HepG2 (cell line): ENCODE results near the gene SEC62. TPM values are rescaled to one million over a fixed set of nuclear protein-coding genes. Genes with fewer than 3 reads are reported as not detected.
A peak's percentile ranks its signal among the peaks of the same experiment; 100 is the strongest.

ENCODE experiments used
- CCDC6 ChIP-seq: sonication (generic); formaldehyde crosslinking; IDR thresholded peaks from 2 replicates; pipeline ENCODE4 v1.8.1; 2022; ENCODE audit warnings: mild to moderate bottlenecking, missing genetic modification reagents, moderate library complexity
- DBP ChIP-seq: sonication (generic); formaldehyde crosslinking; IDR thresholded peaks from 2 replicates; pipeline ENCODE4 v1.4.0; 2020; ENCODE audit warnings: missing genetic modification reagents; ENCODE audit errors: not compliant biosample characterization
- GABPB1 ChIP-seq: IDR thresholded peaks from 2 replicates; pipeline ENCODE4 v1.6.1; 2016; ENCODE audit warnings: mild to moderate bottlenecking, missing genetic modification reagents, moderate library complexity, missing compliant biosample characterization
- GLMP ChIP-seq: sonication (generic); formaldehyde crosslinking; IDR thresholded peaks from 2 replicates; pipeline ENCODE4 v1.9.0; 2021; ENCODE audit warnings: missing genetic modification reagents, mild to moderate bottlenecking, borderline replicate concordance
- HDAC6 ChIP-seq: fragments of 200-600 bp; sonication (generic); IDR thresholded peaks from 2 replicates; pipeline ENCODE4 v1.7.0; 2017; ENCODE audit warnings: mild to moderate bottlenecking, antibody characterized with exemption, low read length, low read depth
- HNRNPUL1 ChIP-seq: fragments of 200-400 bp; formaldehyde crosslinking; IDR thresholded peaks from 2 replicates; pipeline ENCODE4 v1.6.1; 2017; ENCODE audit warnings: low read depth, mild to moderate bottlenecking, low read length, moderate library complexity
- KAT2B ChIP-seq: fragments of 150-350 bp; IDR thresholded peaks from 2 replicates; pipeline ENCODE4 v1.6.1; 2014; ENCODE audit warnings: low read depth, low read length, borderline replicate concordance
- LRRFIP1 ChIP-seq: sonication (generic); formaldehyde crosslinking; conservative IDR thresholded peaks from 2 replicates; pipeline ENCODE4 v1.4.0; 2020; ENCODE audit warnings: missing genetic modification reagents
- MAX ChIP-seq: IDR thresholded peaks from 2 replicates; pipeline ENCODE4 v1.6.1; 2012; ENCODE audit warnings: inconsistent platforms
- PHF21A ChIP-seq: sonication (generic); formaldehyde crosslinking; IDR thresholded peaks from 2 replicates; pipeline ENCODE4 v1.5.0; 2020; ENCODE audit warnings: mild to moderate bottlenecking, missing genetic modification reagents
- PLRG1 ChIP-seq: fragments of 450-650 bp; conservative IDR thresholded peaks from 2 replicates; pipeline ENCODE4 v1.6.1; 2016
- RFX5 ChIP-seq: IDR thresholded peaks from 2 replicates; pipeline ENCODE4 v1.6.1; 2011; ENCODE audit warnings: low read depth, low read length, improper control_type of control experiment
- SALL1 ChIP-seq: sonication (generic); formaldehyde crosslinking; IDR thresholded peaks from 2 replicates; pipeline ENCODE4 v1.8.0; 2022; ENCODE audit warnings: mild to moderate bottlenecking, missing genetic modification reagents
- SIN3A ChIP-seq: IDR thresholded peaks from 2 replicates; pipeline ENCODE4 v1.6.1; 2011; ENCODE audit warnings: low read depth, mild to moderate bottlenecking, control low read depth, low read length, borderline replicate concordance
- SIX1 ChIP-seq: sonication (generic); formaldehyde crosslinking; IDR thresholded peaks from 2 replicates; pipeline ENCODE4 v1.4.0; 2020; ENCODE audit warnings: missing genetic modification reagents, borderline replicate concordance
- SP4 ChIP-seq: sonication (generic); formaldehyde crosslinking; IDR thresholded peaks from 2 replicates; pipeline ENCODE4 v1.8.1; 2023; ENCODE audit warnings: mild to moderate bottlenecking, missing genetic modification reagents
- TAF1 ChIP-seq: sonication (generic); formaldehyde crosslinking; IDR thresholded peaks from 2 replicates; pipeline ENCODE4 v1.4.0; 2020; ENCODE audit warnings: missing genetic modification reagents
- ZBTB1 ChIP-seq: sonication (generic); formaldehyde crosslinking; IDR thresholded peaks from 2 replicates; pipeline ENCODE4 v1.4.0; 2020; ENCODE audit warnings: missing genetic modification reagents, borderline replicate concordance
- ZNF276 ChIP-seq: sonication (generic); formaldehyde crosslinking; IDR thresholded peaks from 2 replicates; pipeline ENCODE4 v1.4.0; 2020; ENCODE audit warnings: mild to moderate bottlenecking, low read depth, missing genetic modification reagents
- ZNF629 ChIP-seq: sonication (generic); formaldehyde crosslinking; conservative IDR thresholded peaks from 2 replicates; pipeline ENCODE4 v1.5.0; 2020; ENCODE audit warnings: missing genetic modification reagents
- ZNF652 ChIP-seq: IDR thresholded peaks from 2 replicates; pipeline ENCODE4 v1.6.1; 2016; ENCODE audit warnings: low read depth, borderline replicate concordance
- ZNF747 ChIP-seq: sonication (generic); formaldehyde crosslinking; IDR thresholded peaks from 2 replicates; pipeline ENCODE4 v1.8.1; 2023; ENCODE audit warnings: missing genetic modification reagents, mild to moderate bottlenecking, borderline replicate concordance
- ZNF777 ChIP-seq: sonication (generic); formaldehyde crosslinking; IDR thresholded peaks from 2 replicates; pipeline ENCODE4 v1.4.0; 2020; ENCODE audit warnings: missing genetic modification reagents
- ZNF891 ChIP-seq: sonication (generic); formaldehyde crosslinking; IDR thresholded peaks from 2 replicates; pipeline ENCODE4 v1.5.0; 2020; ENCODE audit warnings: mild to moderate bottlenecking, missing genetic modification reagents
- ZSCAN30 ChIP-seq: sonication (generic); formaldehyde crosslinking; IDR thresholded peaks from 2 replicates; pipeline ENCODE4 v1.5.0; 2020; ENCODE audit warnings: mild to moderate bottlenecking, missing genetic modification reagents
- polyA plus RNA-seq, 8 experiments: library from polyadenylated mRNA; depleted of rRNA in 3 of 8; stranded (reverse) in 7 of 8; unstranded in 1 of 8; fragments of >200 nt; fragmentation: Illumina TruSeq in 4 of 8; extraction: Trizol in 4 of 8; gene quantifications; 2 replicates each; pipeline versions ENCODE4 v1.2.1 to v1.2.3, GENCODE V29; 2011 to 2016; ENCODE audit warnings: low read depth in 4 of 8, missing spikeins in 1 of 8, mixed read lengths in 1 of 8; ENCODE audit not compliant: insufficient read depth in 1 of 8
- total RNA-seq, 5 experiments: library from RNA; depleted of rRNA; stranded (reverse); fragments of >200 nt; fragmentation: Illumina TruSeq; extraction: Trizol; gene quantifications; 2 replicates each; pipeline ENCODE4 v1.2.3, GENCODE V29; 2016; ENCODE audit warnings: low read depth in 1 of 5

SEC62 gene
- total and polyA plus RNA-seq, 2 of the 13 experiments (the other 11 are each of a cell fraction or from before 2014, with no cell fraction given): 54.0 to 68.7 TPM

- TF ChIP-seq SIN3A: peak; percentile 81; the same call in 1 of the 2 replicates
- TF ChIP-seq GABPB1: peak; percentile 80
- TF ChIP-seq HDAC6: no peak
- TF ChIP-seq SALL1 (CRISPR knock-in tag): peak; percentile 89
- no peak for TF ChIP-seq KAT2B
- TF ChIP-seq ZNF276 (CRISPR knock-in tag): no peak
- no peak for TF ChIP-seq RFX5
- TF ChIP-seq SIX1 (CRISPR knock-in tag): no peak
- TF ChIP-seq ZNF629: no peak
- no peak; the same call in 1 of the 2 replicates for TF ChIP-seq SP4 (CRISPR knock-in tag)
- TF ChIP-seq MAX: no peak
- peak; percentile 65 for TF ChIP-seq DBP (CRISPR knock-in tag)
- TF ChIP-seq LRRFIP1 (CRISPR knock-in tag): no peak
- peak; percentile 48; the same call in 1 of the 2 replicates for TF ChIP-seq ZNF777 (CRISPR knock-in tag)
- no peak for TF ChIP-seq ZNF747
- TF ChIP-seq ZNF652 (CRISPR knock-in tag): 0 out of 2 replicates have a peak, but pooled peaks have one; percentile 34
- TF ChIP-seq ZNF891 (CRISPR knock-in tag): no peak
- TF ChIP-seq ZBTB1 (CRISPR knock-in tag): no peak
- TF ChIP-seq HNRNPUL1: no peak
- peak; percentile 96 for TF ChIP-seq TAF1 (CRISPR knock-in tag)
- no peak for TF ChIP-seq GLMP (CRISPR knock-in tag)
- TF ChIP-seq ZSCAN30 (CRISPR knock-in tag): no peak
- no peak for TF ChIP-seq PLRG1
- 0 out of 2 replicates have a peak, but pooled peaks have one; percentile 42 for TF ChIP-seq PHF21A (CRISPR knock-in tag)
- TF ChIP-seq CCDC6: peak; percentile 90
Observed at GRCh38 chr3:169966428-169966950, at the start of gene SEC62 (continued).
